GM18511 (cell line): Measurements from ENCODE around the gene SFTPB.
"Not testable (repeated sequence)": the region's sequence is repeated elsewhere in the genome, so short reads cannot be mapped to it uniquely, and the experiment has no call there.

Source experiments
- ATAC-seq: cut with Tn5 transposase; IDR thresholded peaks from one replicate; pipeline ENCODE4 v1.9.1; 2021; ENCODE audit warnings: mild to moderate bottlenecking, moderate library complexity; ENCODE audit not compliant: unreplicated experiment

SFTPB gene

GRCh38 chr2:85678794-85679672, 11.0 kb upstream of the SFTPB start:
- ATAC-seq = peak; percentile 74

GRCh38 chr2:85678377-85678776, 10.4 kb upstream of the SFTPB start:
- ATAC-seq = no peak

GRCh38 chr2:85675866-85676548, 8.0 kb upstream of the SFTPB start:
- ATAC-seq = no peak

GRCh38 chr2:85675427-85675826, 7.4 kb upstream of the SFTPB start:
- no peak for ATAC-seq

DNA sequence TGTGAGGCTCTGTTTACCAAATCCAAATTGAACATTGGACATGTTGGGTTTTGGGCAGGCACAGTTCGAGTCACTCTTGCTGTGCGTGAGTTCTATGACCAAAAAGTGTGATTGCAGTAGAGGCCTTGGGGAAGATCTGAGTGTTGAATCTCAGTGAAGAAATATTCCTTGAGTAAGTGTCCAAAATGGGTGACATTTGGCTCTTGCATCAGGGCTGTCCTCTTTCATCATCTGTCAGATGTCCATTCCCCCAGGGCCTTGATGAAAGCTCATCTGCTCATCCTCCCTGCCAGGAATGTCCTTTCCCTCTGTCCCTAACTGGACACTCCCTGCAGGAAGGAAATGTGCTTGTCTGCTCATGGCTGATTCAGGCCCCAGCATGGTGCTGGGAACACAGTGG, 6.4 kb upstream of the SFTPB start:
- no peak for ATAC-seq

GRCh38 chr2:85673716-85674375, 5.8 kb upstream of the SFTPB start:
- no peak for ATAC-seq

GRCh38 chr2:85672456-85672855, 4.5 kb upstream of the SFTPB start:
- no peak for ATAC-seq

GRCh38 chr2:85670416-85670815, 2.4 kb upstream of the SFTPB start:
- ATAC-seq = not testable (repeated sequence)

DNA sequence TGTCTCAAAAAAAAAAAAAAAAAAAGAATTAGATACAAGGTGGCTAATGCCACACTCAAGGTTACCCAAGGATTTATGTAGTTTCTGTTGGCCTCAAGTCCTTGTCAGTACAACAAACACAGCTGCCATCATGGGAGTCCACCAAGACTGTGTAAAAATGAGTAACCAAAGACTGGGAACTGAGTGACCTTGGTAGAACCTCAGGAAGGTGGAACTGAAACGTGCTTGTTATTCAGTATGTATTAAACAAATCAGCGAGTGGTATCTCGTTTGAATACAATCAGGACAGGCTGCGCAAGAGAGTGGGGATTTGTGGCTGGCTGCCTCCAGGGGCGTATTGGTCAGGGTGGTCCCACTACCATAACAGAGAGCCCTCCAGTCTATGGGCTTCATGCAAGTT, 1.6 kb upstream of the SFTPB start:
- ATAC-seq = peak; percentile 90

DNA sequence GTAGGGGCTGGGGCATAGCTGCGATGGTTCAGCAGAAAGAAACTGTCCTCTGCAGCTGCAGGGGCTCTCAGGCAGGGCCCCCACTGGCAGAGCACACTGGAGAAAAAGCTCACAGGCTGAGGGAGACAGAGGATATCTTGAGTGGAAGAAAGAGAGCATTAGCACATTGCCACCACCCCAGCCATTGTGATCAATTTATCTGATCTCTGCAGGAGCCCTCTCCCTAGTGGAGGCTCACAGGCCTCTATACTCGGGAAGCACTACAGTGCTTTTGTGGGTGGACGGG, 801 bp upstream of the SFTPB start:
- no peak for ATAC-seq

DNA sequence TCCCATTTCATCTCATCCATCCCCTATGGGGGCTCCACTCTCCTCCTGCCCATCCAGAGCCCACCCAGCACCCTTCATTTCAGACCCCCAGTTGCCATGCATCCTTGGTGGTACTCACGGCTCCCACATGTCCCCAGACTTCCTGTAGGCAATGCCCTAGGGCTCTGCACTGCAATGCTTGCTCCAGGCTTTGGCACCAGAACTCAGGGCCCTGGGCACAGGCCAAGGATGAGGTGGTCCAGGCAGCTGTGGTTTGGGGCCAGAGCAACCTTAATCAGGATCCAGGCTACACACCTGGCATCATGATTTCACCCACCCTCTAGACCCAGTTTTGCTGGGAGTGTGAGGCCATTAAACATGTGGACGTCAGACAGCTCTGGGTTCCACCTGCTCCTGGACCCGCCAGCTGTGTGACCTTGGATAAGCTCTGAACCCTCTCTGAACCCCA, 414 bp downstream of the SFTPB start:
- no peak for ATAC-seq

GRCh38 chr2:85666435-85667316, 1.3 kb downstream of the SFTPB start:
- no peak for ATAC-seq

DNA sequence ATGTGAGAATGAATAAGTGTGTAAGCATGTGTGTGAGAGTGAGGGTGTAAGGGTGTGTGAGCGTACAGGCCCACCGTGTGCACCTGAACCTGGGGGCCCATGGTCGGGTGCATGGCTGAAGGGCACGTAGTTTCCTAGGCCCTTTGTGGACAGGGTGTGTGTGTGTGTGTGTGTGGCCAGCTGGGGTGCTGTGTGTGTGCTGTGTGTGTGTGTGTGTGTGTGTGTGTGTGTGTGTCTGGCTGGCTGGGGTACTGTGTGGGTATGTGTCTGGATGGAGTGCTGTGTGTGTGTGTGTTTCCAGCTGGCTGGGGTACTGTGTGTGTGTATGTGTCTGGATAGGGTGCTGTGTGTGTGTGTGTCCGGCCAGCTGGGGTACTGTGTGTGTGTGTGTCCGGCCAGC, 2.0 kb downstream of the SFTPB start:
- ATAC-seq = no peak

DNA sequence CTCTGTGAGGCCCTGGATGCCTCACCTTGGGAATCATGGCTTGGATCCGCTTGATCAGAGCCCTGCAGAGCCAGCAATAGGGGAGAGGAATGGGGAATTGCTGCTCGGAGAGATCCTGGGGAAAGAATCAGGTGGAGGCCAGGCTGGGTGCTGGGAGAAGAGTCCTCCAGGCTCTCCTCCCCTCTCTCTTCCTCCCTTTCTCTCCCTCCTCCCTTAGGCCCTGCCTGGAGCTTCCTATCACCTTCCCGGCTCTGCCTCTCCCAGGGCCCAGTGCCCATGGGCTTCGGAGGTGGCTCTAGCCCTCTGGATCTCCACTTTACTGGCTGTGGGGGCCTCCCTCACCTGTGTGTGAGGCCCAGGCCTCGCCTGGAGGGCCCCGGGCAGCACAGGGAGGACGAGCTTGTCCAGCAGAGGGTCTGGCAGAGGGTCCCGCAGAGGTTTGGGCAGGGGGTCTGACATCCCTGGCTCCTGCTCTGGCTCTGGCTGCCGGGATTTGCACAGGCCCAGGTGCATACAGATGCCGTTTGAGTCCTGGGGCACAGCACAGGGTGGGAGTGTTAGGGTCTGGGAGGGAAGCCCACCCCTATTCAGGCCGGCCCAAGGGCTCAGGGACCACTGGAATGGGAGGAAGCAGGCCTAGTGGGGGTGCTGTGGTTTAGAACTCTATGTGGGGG, 2.6 kb downstream of the SFTPB start:
- no peak for ATAC-seq

DNA sequence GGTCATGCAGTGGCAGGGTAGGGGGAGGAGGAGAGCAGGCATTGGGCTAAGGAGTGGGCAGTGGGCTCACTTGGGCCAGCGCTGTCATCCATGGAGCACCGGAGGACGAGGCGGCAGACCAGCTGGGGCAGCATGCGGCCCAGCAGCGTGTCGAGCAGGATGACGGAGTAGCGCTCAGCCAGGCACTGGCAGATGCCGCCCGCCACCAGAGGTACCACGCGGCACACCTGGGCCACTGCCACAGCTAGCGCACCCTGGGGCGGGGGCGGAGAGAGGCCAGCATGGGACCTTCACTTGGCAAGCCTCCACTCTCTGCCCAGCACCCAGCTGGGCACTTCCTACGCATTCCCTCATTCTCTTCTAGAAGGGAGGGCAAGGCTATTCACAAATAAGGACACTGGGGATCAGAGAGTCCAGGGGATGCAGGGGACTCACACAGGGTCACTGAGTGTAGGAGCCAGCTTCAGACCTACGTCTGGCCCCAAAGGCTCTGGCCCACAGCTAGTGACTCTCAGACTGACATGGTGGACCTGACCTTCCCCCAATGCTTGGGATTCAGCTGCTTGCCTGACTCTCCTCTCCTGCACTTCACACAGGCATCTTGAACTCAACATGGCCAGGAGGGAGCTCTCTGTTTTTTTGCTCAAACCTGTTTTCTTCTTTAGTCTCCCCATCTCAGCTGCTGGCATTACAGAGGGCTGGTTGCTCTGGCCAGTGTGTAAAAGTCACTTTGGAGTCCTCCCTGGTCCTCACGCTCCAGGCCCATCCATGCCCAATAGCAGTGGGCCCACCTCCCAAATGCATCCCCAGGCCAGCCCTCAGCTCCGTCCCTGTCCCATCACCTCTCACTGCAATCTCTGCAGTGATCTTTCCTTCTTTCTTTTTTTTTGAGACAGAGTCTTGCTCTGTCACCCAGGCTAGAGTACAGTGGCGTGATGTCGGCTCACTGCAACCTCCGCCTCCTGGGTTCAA, 4.1 kb downstream of the SFTPB start:
- ATAC-seq = no peak

DNA sequence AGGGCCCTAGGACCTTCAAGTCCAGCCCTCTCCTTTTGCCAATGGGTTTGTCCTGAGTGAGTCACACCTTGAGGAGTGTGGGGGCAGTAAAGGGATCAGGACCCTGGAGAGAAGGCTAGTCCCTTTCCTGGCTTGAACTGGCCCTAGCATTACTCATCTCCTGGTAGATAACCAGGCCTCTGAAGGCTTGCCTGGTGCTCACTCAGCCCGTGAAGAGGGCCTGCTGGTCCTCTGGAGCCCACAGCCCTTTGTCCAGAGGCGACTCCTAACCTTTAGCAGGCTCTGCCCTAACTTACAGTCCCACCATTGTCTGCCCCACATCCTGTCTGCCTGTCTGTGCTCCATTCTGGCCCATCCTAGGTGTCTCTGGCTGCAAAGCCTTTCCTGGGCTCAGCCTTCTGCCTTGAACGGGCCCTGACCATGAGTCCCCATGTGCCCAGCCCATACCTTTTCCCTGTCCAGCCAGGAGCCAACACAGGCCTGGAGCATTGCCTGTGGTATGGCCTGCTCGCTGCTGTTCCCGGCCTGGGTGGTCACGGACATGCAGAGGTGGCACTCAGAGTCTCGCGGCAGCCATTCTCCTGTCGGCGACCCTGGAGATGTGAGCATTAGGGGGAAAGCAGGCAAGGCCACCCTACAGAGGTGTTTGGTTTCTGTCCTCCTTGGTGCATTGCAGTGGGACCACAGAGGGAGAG, 5.0 kb downstream of the SFTPB start:
- no peak for ATAC-seq

- ATAC-seq = no peak
These were observed 6.7 kb downstream of the SFTPB start for GRCh38 chr2:85661139-85661858.

DNA sequence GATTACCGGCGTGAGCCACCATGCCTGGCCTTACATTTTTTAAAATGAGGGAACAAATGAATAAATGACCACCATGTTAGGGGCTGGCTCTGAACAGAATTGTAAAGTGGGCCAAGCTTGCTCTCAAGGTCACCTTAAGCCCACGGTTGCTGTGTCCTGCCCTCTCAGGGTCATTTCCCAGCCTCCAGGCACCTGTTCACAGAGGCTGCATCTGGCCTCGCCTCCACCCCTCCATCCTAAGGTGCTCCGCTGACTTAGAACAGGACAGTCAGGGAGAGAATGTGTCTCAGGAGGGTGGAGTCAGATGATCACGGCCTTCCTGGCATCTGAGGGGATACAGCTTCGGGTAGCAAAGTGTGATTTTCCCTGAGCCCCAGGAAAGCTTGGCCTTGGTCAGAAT, 7.3 kb downstream of the SFTPB start:
- no peak for ATAC-seq
